GM18951 (cell line): ENCODE results near the gene TPI1.
"Not testable (repeated sequence)": the region's sequence is repeated elsewhere in the genome, so short reads cannot be mapped to it uniquely, and the experiment has no call there.

ENCODE experiments used
- POLR2A ChIP-seq: IDR thresholded peaks from 4 replicates; pipeline ENCODE4 v1.6.1; 2011; ENCODE audit warnings: mild to moderate bottlenecking; ENCODE audit not compliant: insufficient read length, insufficient read depth; ENCODE audit errors: extremely low read depth
- in situ Hi-C: fragments of 300-500 bp; cut with MboI; formaldehyde crosslinking; loops from one replicate; pipeline ENCODE4 v1.12.0; 2022; ENCODE audit warnings: low sequenced_read_pairs, mixed read lengths, inconsistent platforms; ENCODE audit not compliant: unreplicated experiment

The TPI1 gene

GRCh38 chr12:6860942-6861341 lies 6.4 kb upstream of the TPI1 start:
- in situ Hi-C loops: no loop called here
- no peak for TF ChIP-seq POLR2A

- in situ Hi-C loops: no loop called here
- TF ChIP-seq POLR2A: no peak
Measured at GRCh38 chr12:6861391-6861790, 5.9 kb upstream of the TPI1 start.

DNA sequence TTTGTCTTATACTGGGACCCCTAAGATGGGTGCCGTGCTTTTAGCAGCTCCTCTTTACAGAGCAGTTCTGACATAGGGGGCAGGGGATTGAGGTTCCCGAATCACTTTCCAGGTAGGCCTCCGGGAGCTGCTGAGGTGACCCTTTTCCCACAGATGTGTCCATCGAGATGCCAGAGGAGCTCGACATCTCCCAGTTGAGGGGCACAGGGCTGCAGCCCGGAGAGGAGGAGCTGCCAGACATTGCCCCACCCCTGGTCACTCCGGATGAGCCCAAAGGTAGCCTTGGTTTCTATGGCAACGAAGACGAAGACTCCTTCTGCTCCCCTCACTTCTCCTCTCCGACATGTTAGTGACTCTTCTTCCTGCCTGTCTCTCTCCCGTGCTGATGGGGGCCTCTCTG lies 4.3 kb upstream of the TPI1 start:
- no peak for TF ChIP-seq POLR2A
- in situ Hi-C loops: no loop called here

GRCh38 chr12:6863586-6864321 lies 3.6 kb upstream of the TPI1 start:
- in situ Hi-C loops: no loop called here
- no peak for TF ChIP-seq POLR2A

DNA sequence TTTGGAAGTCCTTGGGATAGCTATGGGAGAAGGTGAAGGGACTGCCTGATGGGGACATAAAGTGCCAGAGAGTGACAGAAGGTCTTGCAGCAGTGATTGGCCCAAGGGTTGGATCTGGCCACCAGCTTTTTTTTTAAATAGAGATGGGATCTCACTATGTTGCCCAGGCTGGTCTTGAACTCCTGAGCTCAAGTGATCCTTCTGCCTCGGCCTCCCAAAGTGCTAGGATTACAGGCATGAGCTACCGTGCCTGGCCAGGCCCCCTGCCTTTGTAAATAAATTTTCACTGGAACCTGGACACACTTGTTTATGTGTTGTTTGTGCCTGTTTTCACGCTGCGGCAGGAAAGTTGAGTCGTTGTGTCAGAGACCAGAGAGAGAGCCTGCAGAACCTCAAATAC lies 2.0 kb upstream of the TPI1 start:
- in situ Hi-C loops: not testable (repeated sequence)

- in situ Hi-C loops: no loop called here
- TF ChIP-seq POLR2A: no peak
Measured at GRCh38 chr12:6866163-6866919, 990 bp upstream of the TPI1 start.

DNA sequence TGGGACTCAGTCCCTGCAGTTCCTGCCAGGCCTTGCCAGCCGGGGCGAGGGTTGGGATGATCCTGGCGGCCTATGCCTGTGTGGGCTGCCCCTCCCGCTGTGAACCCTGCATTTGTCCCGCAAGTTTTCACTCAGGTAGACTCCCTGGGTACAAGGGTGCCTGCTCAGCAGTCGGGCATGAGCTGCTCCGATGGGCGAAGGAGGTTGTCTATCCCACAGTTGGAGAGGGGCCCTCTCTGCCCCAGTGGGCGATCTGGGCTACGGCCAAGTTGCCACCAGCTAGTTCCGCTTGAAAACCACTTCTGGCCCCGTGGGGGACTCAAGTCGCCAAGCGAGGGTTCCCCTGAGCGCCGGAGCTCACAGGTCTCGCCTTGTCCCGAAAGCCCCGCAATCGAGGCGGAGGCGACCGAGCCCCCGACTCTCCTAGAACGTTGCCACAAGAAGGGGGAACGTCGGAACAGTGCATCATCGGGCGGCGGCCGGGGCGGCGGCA lies 365 bp upstream of the TPI1 start:
- in situ Hi-C loops: no loop called here
- no peak for TF ChIP-seq POLR2A

DNA sequence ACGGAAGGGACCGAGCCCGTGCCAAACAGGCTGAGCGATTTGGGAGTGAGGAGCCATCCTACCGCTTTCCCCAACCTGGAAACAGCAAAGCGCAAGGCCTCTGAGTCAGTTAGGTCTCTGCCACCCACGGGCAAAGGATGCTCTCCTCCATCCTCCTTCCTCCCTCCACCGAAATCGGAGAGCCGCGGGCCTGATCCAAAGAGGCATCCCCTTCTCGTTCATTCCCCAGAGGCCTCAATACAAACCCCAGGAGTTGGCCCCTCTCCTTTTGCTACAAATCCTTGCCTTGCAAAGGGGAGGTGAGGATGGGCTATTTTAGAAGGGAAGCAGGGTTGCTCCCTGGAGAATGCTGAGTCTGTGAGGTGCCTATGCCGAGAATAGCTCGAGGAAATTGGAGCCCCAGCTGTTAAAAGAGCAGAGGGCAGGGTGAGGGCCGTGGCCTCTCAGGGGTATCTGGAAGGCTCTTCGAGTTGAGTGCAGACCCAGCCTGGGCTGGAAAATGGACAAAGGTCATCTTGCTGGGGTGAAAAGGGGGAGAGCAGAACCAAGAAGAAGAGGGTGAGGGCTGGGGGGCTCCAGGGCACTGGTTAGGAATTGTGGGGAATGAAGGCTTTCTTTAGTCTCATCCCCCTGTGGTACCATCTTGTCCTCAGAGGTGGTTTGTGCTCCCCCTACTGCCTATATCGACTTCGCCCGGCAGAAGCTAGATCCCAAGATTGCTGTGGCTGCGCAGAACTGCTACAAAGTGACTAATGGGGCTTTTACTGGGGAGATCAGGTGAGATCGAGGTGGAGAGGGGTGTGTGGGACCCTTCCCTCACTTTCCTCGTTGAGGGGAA lies 1.1 kb downstream of the TPI1 start:
- TF ChIP-seq POLR2A: no peak
- in situ Hi-C loops: no loop called here

DNA sequence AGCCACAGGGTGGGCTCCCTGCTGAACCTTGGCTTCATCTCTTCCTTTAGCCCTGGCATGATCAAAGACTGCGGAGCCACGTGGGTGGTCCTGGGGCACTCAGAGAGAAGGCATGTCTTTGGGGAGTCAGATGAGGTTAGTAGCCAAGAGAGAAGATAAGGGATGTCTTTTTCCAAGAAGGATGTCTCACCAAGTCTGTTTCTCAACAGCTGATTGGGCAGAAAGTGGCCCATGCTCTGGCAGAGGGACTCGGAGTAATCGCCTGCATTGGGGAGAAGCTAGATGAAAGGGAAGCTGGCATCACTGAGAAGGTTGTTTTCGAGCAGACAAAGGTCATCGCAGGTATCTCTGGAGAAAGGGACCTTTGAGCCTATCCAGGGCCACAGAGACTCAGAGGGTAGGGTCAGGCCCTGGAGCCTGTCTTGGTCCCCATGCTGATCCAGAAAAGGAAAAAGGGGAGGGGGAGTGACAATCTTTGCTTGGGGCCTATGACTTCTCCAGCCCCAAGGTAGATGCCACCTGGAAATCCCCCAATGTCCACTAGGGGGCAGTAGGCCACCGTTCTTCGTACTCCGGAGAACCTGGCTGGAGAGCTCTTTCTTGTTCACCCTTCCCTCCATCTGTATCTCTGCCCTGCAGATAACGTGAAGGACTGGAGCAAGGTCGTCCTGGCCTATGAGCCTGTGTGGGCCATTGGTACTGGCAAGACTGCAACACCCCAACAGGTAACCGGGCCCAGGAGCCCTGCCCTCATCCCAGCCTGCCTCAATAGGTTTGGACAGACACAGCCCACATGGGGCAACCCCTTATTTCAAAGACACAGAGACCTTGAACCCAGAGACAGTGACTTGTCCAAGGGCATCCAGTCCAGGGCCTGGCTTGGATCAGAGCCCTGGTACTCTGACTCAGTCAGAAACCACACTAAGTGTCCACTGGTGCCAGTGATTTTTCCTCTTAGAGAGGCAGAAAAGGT lies 2.0 kb downstream of the TPI1 start:
- in situ Hi-C loops: no loop called here
- no peak for TF ChIP-seq POLR2A

DNA sequence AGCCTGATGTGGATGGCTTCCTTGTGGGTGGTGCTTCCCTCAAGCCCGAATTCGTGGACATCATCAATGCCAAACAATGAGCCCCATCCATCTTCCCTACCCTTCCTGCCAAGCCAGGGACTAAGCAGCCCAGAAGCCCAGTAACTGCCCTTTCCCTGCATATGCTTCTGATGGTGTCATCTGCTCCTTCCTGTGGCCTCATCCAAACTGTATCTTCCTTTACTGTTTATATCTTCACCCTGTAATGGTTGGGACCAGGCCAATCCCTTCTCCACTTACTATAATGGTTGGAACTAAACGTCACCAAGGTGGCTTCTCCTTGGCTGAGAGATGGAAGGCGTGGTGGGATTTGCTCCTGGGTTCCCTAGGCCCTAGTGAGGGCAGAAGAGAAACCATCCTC lies 3.0 kb downstream of the TPI1 start:
- in situ Hi-C loops: not testable (repeated sequence)

DNA sequence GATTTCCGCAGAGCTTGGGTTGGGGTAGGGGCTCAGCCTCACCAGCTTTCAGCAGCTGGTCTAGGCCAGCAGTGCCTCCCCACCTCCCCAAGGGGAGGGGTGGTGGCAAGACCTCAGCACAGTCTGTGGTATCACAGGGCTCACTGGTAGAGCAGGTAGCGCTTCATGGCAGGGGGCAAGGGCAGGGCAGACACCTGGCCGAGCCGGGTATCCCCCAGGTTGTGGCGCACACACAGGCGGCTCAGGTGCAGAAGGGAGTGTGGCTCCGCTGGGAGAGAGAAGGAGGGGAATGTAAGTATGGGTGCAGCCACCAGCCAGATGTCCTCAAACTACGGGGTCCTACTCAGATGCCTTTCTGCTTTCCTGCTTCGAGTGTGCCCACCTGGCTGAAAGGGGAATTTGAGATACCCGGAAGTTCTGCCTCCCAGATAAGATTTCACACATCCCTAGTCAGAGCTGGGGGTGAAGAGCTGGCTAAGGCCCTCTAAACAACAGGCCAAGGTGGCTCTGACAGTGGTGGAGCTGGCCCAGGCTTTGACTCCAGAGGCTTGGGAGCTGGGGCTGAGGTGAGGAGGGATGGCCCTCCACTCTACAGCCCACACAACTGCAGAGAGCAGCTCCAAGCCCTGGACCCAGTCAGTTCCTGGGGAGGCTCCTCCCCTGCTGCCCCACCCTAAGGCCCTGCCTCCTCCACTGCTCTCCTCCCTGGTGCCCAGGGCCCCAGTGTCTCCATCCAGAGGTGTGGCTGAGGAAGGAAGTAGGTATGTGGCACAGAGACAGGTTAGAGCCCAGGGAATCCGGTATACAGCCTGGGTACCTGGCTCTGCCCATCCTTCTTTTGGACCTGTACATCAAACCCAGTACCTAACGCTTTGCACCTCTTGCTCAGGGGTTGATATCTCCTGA lies 4.0 kb downstream of the TPI1 start:
- peak; percentile 28 for TF ChIP-seq POLR2A
- in situ Hi-C loops: no loop called here
